Progenitor cell of endocrine pancreas (in vitro differentiated cells): ENCODE measurements around the gene RFX1. TPM values are rescaled to one million over a fixed set of nuclear protein-coding genes. Genes with fewer than 3 reads are reported as not detected.

Experiments
- DNase-seq: peaks from one replicate; pipeline ENCODE4 v3.0.0; 2021; ENCODE audit warnings: low spot score; ENCODE audit not compliant: unreplicated experiment
- H3K27ac Mint-ChIP-seq: 2 replicates; pipeline ENCODE4 v1.8.0; 2021; ENCODE audit warnings: mild to moderate bottlenecking, moderate library complexity, mixed read lengths
- H3K27me3 Mint-ChIP-seq: 2 replicates; pipeline ENCODE4 v1.8.0; 2021; ENCODE audit warnings: mixed read lengths
- H3K36me3 Mint-ChIP-seq: 2 replicates; pipeline ENCODE4 v1.8.0; 2022; ENCODE audit warnings: mixed read lengths; ENCODE audit not compliant: insufficient read depth
- H3K4me1 Mint-ChIP-seq: 2 replicates; pipeline ENCODE4 v1.8.0; 2021; ENCODE audit warnings: low read depth, mixed read lengths
- H3K4me3 Mint-ChIP-seq: 2 replicates; pipeline ENCODE4 v1.8.0; 2021; ENCODE audit warnings: low read depth, mild to moderate bottlenecking, moderate library complexity, mixed read lengths
- H3K9me3 Mint-ChIP-seq: 2 replicates; pipeline ENCODE4 v1.8.0; 2021; ENCODE audit warnings: low read depth, mixed read lengths
- CTCF ChIP-seq: fragments of 200-600 bp; sonication (generic); IDR thresholded peaks from one replicate; pipeline ENCODE4 v1.5.0; 2021; ENCODE audit warnings: antibody characterized with exemption, mild to moderate bottlenecking; ENCODE audit not compliant: unreplicated experiment
- total RNA-seq: library from RNA; stranded (reverse); gene quantifications from 2 replicates; pipeline ENCODE4 v1.2.1, GENCODE V29; 2021

Gene RFX1
- total RNA-seq, 1 donor from 2014 or later = 26.5 TPM

GRCh38 chr19:13981988-13982501 is 24.1 kb downstream of the RFX1 start:
- Mint-ChIP-seq H3K4me1 (no peaks in the 10 kb centered on the region), H3K4me3 (no peak overlapping the region), H3K27me3 (no peaks in the 10 kb centered on the region), H3K9me3 (no peaks in the 10 kb centered on the region), H3K36me3 (no peaks in the 10 kb centered on the region), H3K27ac (no peak overlapping the region)
- TF ChIP-seq CTCF = no peak
- no peak for DNase-seq

GRCh38 chr19:13981467-13981866 is 24.7 kb downstream of the RFX1 start:
- H3K36me3 Mint-ChIP-seq = no peaks in the 10 kb centered on the region
- no peaks in the 10 kb centered on the region for H3K9me3 Mint-ChIP-seq
- DNase-seq = no peak
- H3K27me3 Mint-ChIP-seq = no peaks in the 10 kb centered on the region
- H3K27ac Mint-ChIP-seq = no peak overlapping the region
- no peak for TF ChIP-seq CTCF
- H3K4me1 Mint-ChIP-seq = no peaks in the 10 kb centered on the region
- H3K4me3 Mint-ChIP-seq = no peak overlapping the region

- Mint-ChIP-seq H3K4me3 (no peak overlapping the region), H3K27ac (no peak overlapping the region), H3K4me1 (no peaks in the 10 kb centered on the region), H3K36me3 (no peaks in the 10 kb centered on the region), H3K9me3 (no peaks in the 10 kb centered on the region), H3K27me3 (no peaks in the 10 kb centered on the region)
- TF ChIP-seq CTCF = no peak
- no peak for DNase-seq
Observed at GRCh38 chr19:13981021-13981420, 25.1 kb downstream of the RFX1 start.

- no peaks in the 10 kb centered on the region for H3K9me3 Mint-ChIP-seq
- H3K27me3 Mint-ChIP-seq = no peaks in the 10 kb centered on the region
- H3K27ac Mint-ChIP-seq = no peak overlapping the region
- no peak for DNase-seq
- peaks cover 3% of the 10 kb centered on the region for H3K36me3 Mint-ChIP-seq
- TF ChIP-seq CTCF = no peak
- H3K4me1 Mint-ChIP-seq = no peaks in the 10 kb centered on the region
- H3K4me3 Mint-ChIP-seq = no peak overlapping the region
Observed at GRCh38 chr19:13980340-13980739, 25.8 kb downstream of the RFX1 start.

GRCh38 chr19:13979686-13980085 is 26.4 kb downstream of the RFX1 start:
- H3K27ac Mint-ChIP-seq = peak overlapping the region; percentile 56
- no peaks in the 10 kb centered on the region for H3K9me3 Mint-ChIP-seq
- no peak overlapping the region for H3K4me3 Mint-ChIP-seq
- no peak for DNase-seq
- peaks cover 3% of the 10 kb centered on the region for H3K36me3 Mint-ChIP-seq
- no peak for TF ChIP-seq CTCF
- no peaks in the 10 kb centered on the region for H3K4me1 Mint-ChIP-seq
- H3K27me3 Mint-ChIP-seq = no peaks in the 10 kb centered on the region
